Measurements from ENCODE around the gene AGBL4. TPM values are rescaled to one million over a fixed set of nuclear protein-coding genes. Genes with fewer than 3 reads are reported as not detected.

Gene AGBL4
- total and polyA plus RNA-seq, 2 of the 4 experiments (the other 2 are of a cell fraction) = not detected

DNA sequence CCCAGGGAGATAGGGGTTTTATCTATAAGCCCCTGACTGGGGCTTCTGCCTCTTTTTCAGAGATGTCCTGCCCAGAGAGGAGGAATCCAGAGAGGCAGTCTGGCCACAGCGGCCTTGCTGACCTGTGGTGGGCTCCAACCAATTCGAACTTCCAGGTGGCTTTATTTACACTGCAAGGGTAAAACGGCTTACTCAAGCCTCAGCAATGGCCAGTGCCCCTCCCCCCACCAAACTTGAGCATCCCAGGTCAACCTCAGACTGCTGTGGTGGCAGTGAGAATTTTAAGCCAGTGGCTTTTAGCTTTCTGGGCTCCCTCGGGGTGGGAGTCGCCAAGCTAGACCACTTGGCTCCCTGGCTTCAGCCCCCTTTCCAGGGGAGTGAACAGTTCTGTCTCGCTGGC lies 863.1 kb downstream of the AGBL4 start:
- no peak overlapping the region for H3K9ac ChIP-seq (ENCODE audit: low read depth, low read length)
- no TSS peak for BruUV-seq (replicated peaks)
- no peak for ATAC-seq (ENCODE audit: low read depth)
- H3K9me3 ChIP-seq (ENCODE audit: control insufficient read depth, insufficient read depth, low read length) = peaks cover 7% of the 10 kb centered on the region; the same call in 1 of the 2 replicates
- in situ Hi-C loops (cut with MboI; ENCODE audit: low sequenced_read_pairs) (no loop called here), dilution Hi-C loops (cut with HindIII; ENCODE audit: low sequenced_read_pairs, unreplicated experiment) (no loop called here), intact Hi-C loops (cut with micrococcal nuclease) (no loop called here)
- H3K4me1 ChIP-seq (ENCODE audit: control insufficient read depth, insufficient read depth, low read length) = no peaks in the 10 kb centered on the region
- H2BK120ac ChIP-seq (ENCODE audit: low read depth, low read length) = no peak overlapping the region
- no peak overlapping the region for H2AK9ac ChIP-seq (replicated peaks; ENCODE audit: low read depth, low read length, poor library complexity)
- H4K8ac ChIP-seq (ENCODE audit: low read depth in 2 of 2, low read length in 2 of 2) = no peak overlapping the region
- no peaks in the 10 kb centered on the region for H4K20me1 ChIP-seq (ENCODE audit: insufficient read depth, low read length)
- H3K9me1 ChIP-seq (ENCODE audit: insufficient read depth, low read length) = no peaks in the 10 kb centered on the region
- no peak overlapping the region for H3K4me2 ChIP-seq (ENCODE audit: low read depth, low read length)
- POLR2A ChIA-PET (ENCODE audit: unreplicated experiment) = no interaction called here
- no peak overlapping the region for H3K4ac ChIP-seq (ENCODE audit: low read depth, low read length)
- H3K27me3 ChIP-seq (ENCODE audit: control insufficient read depth, insufficient read depth, low read length) = no peaks in the 10 kb centered on the region
- H3K27ac ChIP-seq (ENCODE audit: insufficient read depth, low read length) = no peak overlapping the region
- H3K4me3 ChIP-seq (ENCODE audit: insufficient read depth, low read depth, low read length) = no peak overlapping the region
- no CpG with 5 or more reads among the region's 6 CpGs for WGBS, 2 experiments (ENCODE audit: extremely low coverage in 2 of 2, insufficient read length in 1 of 2)
- no peak overlapping the region for H2BK5ac ChIP-seq (ENCODE audit: low read depth, low read length, poor library complexity, severe bottlenecking)
- no peak overlapping the region for H3K18ac ChIP-seq (ENCODE audit: low read depth, low read length)
- no peak for TF ChIP-seq ELK1 (IDR thresholded peaks at IDR 0.05; ENCODE audit: borderline replicate concordance, low read depth, low read length)
- no peak for TF ChIP-seq CEBPB (IDR thresholded peaks at IDR 0.05; ENCODE audit: low read depth, low read length)
- TF ChIP-seq MXI1 (IDR thresholded peaks at IDR 0.05; ENCODE audit: borderline replicate concordance, low read depth, low read length) = no peak
- TF ChIP-seq BHLHE40 (IDR thresholded peaks at IDR 0.05; ENCODE audit: low read depth, low read length) = no peak
- no peak for TF ChIP-seq CTCF (conservative IDR thresholded peaks at IDR 0.05; ENCODE audit: low read depth, low read length)
- TF ChIP-seq RCOR1 (IDR thresholded peaks at IDR 0.05; ENCODE audit: insufficient replicate concordance, low read length) = no peak
- no peak for TF ChIP-seq USF2 (IDR thresholded peaks at IDR 0.05; ENCODE audit: low read depth, low read length)
- no peak for TF ChIP-seq POLR2A (IDR thresholded peaks at IDR 0.05; ENCODE audit: low read depth, low read length)
- no peak for TF ChIP-seq FOS (IDR thresholded peaks at IDR 0.05; ENCODE audit: low read depth, low read length)
- TF ChIP-seq MAFK (IDR thresholded peaks at IDR 0.05; ENCODE audit: low read depth, low read length) = no peak
- H4K5ac ChIP-seq (ENCODE audit: low read depth, low read length) = no peak overlapping the region
- no peak for DNase-seq
- H4K91ac ChIP-seq (ENCODE audit: insufficient read depth, low read depth, low read length) = no peak overlapping the region
- no peak overlapping the region for H2AFZ ChIP-seq (replicated peaks; ENCODE audit: low read length, poor library complexity)
- H2BK20ac ChIP-seq (ENCODE audit: low read depth, low read length) = no peak overlapping the region
- H2AK5ac ChIP-seq (ENCODE audit: low read depth, low read length) = no peak overlapping the region
- H3K79me1 ChIP-seq (ENCODE audit: low read depth in 1 of 2, low read length in 2 of 2) = no peaks in the 10 kb centered on the region
- H3K56ac ChIP-seq (ENCODE audit: extremely low read depth, insufficient read depth, low read length) = no peak overlapping the region
- H3K23ac ChIP-seq (ENCODE audit: low read depth, low read length) = no peak overlapping the region
- CTCF ChIA-PET = no interaction called here
- no peak overlapping the region for H3K14ac ChIP-seq (replicated peaks; ENCODE audit: low read depth, low read length)
- H3K36me3 ChIP-seq (ENCODE audit: control insufficient read depth, insufficient read depth, low read length) = no peaks in the 10 kb centered on the region
- H2BK15ac ChIP-seq (ENCODE audit: low read depth, low read length) = no peak overlapping the region
